ENCODE measurements around the gene PRKCH.
A peak's percentile ranks its signal among the peaks of the same experiment; 100 is the strongest.

The PRKCH gene

GRCh38 chr14:61575126-61575525 is 253.7 kb downstream of the PRKCH start:
- DNase-seq = no peak

GRCh38 chr14:61575551-61576150 is 254.3 kb downstream of the PRKCH start:
- DNase-seq = no peak

- DNase-seq = no peak
These were observed 256.1 kb downstream of the PRKCH start for GRCh38 chr14:61577506-61577931.

GRCh38 chr14:61578745-61579144 is 257.4 kb downstream of the PRKCH start:
- DNase-seq = no peak

- DNase-seq = no peak
These were observed 260.0 kb downstream of the PRKCH start for GRCh38 chr14:61581340-61581739.

GRCh38 chr14:61581955-61582615 is 260.7 kb downstream of the PRKCH start:
- no peak for DNase-seq

- no peak for DNase-seq
These were observed 261.4 kb downstream of the PRKCH start for GRCh38 chr14:61582815-61583214.

GRCh38 chr14:61584331-61584741 is 263.0 kb downstream of the PRKCH start:
- no peak for DNase-seq

- no peak for DNase-seq
These were observed 264.5 kb downstream of the PRKCH start for GRCh38 chr14:61585598-61586543.

- no peak for DNase-seq
These were observed 265.2 kb downstream of the PRKCH start for GRCh38 chr14:61586544-61587055.

GRCh38 chr14:61587081-61587713 is 265.8 kb downstream of the PRKCH start:
- DNase-seq = no peak

GRCh38 chr14:61588419-61588901 is 267.1 kb downstream of the PRKCH start:
- no peak for DNase-seq

- DNase-seq = peak; percentile 39
These were observed 268.6 kb downstream of the PRKCH start for GRCh38 chr14:61589691-61590581.

GRCh38 chr14:61591862-61592261 is 270.5 kb downstream of the PRKCH start:
- DNase-seq = no peak

GRCh38 chr14:61593330-61593729 is 272.0 kb downstream of the PRKCH start:
- DNase-seq = no peak

- no peak for DNase-seq
These were observed 275.6 kb downstream of the PRKCH start for GRCh38 chr14:61596990-61597389.

GRCh38 chr14:61598980-61599379 is 277.6 kb downstream of the PRKCH start:
- DNase-seq = no peak

- DNase-seq = no peak
These were observed 278.6 kb downstream of the PRKCH start for GRCh38 chr14:61599942-61600341.
